SK-N-SH treated with all-trans-retinoic acid at 6 μM for 48 hours (cell line): ENCODE data around the gene SRBD1.

ENCODE experiments used
- ATAC-seq: fragments of 200-7000 bp; cut with Tn5 transposase; 3 replicates; pipeline ENCODE4 v1.9.1; 2020; ENCODE audit warnings: mild to moderate bottlenecking, moderate library complexity
- BACH2 ChIP-seq: fragments of 250-450 bp; sonication (Bioruptor Pico); IDR thresholded peaks from 2 replicates; pipeline ENCODE4 v1.9.0; 2021; ENCODE audit warnings: mild to moderate bottlenecking, borderline replicate concordance
- CSDC2 ChIP-seq: fragments of 250-450 bp; sonication (Bioruptor Pico); IDR thresholded peaks from 2 replicates; pipeline ENCODE4 v1.5.0; 2020; ENCODE audit warnings: mild to moderate bottlenecking, moderate library complexity
- GLIS3 ChIP-seq: fragments of 250-450 bp; sonication (Bioruptor Pico); IDR thresholded peaks from 2 replicates; pipeline ENCODE4 v1.5.0; 2020; ENCODE audit warnings: mild to moderate bottlenecking, moderate library complexity
- ISL1 ChIP-seq: fragments of 250-450 bp; sonication (Bioruptor Pico); IDR thresholded peaks from 2 replicates; pipeline ENCODE4 v2.1.2; 2022; ENCODE audit warnings: mild to moderate bottlenecking, moderate library complexity
- RARB ChIP-seq: fragments of 250-450 bp; sonication (Bioruptor Pico); IDR thresholded peaks from 2 replicates; pipeline ENCODE4 v1.8.0; 2021; ENCODE audit warnings: mild to moderate bottlenecking, moderate library complexity
- SNAI2 ChIP-seq: fragments of 250-450 bp; sonication (Bioruptor Pico); IDR thresholded peaks from 2 replicates; pipeline ENCODE4 v1.5.0; 2020; ENCODE audit warnings: mild to moderate bottlenecking, moderate library complexity
- TCF4 ChIP-seq: fragments of 250-450 bp; sonication (Bioruptor Pico); IDR thresholded peaks from 2 replicates; pipeline ENCODE4 v1.8.0; 2021; ENCODE audit warnings: mild to moderate bottlenecking, moderate library complexity, borderline replicate concordance
- ZFP3 ChIP-seq: fragments of 250-450 bp; sonication (Bioruptor Pico); IDR thresholded peaks from 2 replicates; pipeline ENCODE4 v1.5.0; 2020; ENCODE audit warnings: mild to moderate bottlenecking, moderate library complexity
- ZNF565 ChIP-seq: fragments of 450-650 bp; formaldehyde crosslinking; conservative IDR thresholded peaks from 2 replicates; pipeline ENCODE4 v1.5.0; 2020; ENCODE audit warnings: low read depth, mild to moderate bottlenecking, moderate library complexity
- ZNF70 ChIP-seq: fragments of 450-650 bp; formaldehyde crosslinking; IDR thresholded peaks from 2 replicates; pipeline ENCODE4 v1.5.0; 2020; ENCODE audit warnings: mild to moderate bottlenecking, moderate library complexity
- ZNF8 ChIP-seq: fragments of 450-650 bp; formaldehyde crosslinking; IDR thresholded peaks from 2 replicates; pipeline ENCODE4 v1.5.0; 2020; ENCODE audit warnings: mild to moderate bottlenecking, moderate library complexity
- TF ChIP-seq, protein P1 (sequence below): fragments of 250-450 bp; sonication (Bioruptor Pico); IDR thresholded peaks from 2 replicates; pipeline ENCODE4 v1.5.1; 2021; ENCODE audit warnings: mild to moderate bottlenecking, moderate library complexity
- TF ChIP-seq, protein P2 (sequence below): fragments of 250-450 bp; sonication (Bioruptor Pico); IDR thresholded peaks from 2 replicates; pipeline ENCODE4 v1.5.0; 2020; ENCODE audit warnings: mild to moderate bottlenecking, moderate library complexity
- TF ChIP-seq, protein P3 (sequence below): fragments of 250-450 bp; sonication (Bioruptor Pico); IDR thresholded peaks from 2 replicates; pipeline ENCODE4 v1.8.0; 2020; ENCODE audit warnings: mild to moderate bottlenecking, moderate library complexity, borderline replicate concordance
- TF ChIP-seq, protein P4 (sequence below): fragments of 250-450 bp; sonication (Bioruptor Pico); IDR thresholded peaks from 2 replicates; pipeline ENCODE4 v1.5.1; 2020; ENCODE audit warnings: low read depth, mild to moderate bottlenecking, moderate library complexity
- TF ChIP-seq, protein P5 (sequence below): fragments of 250-450 bp; sonication (Bioruptor Pico); IDR thresholded peaks from 2 replicates; pipeline ENCODE4 v1.8.0; 2021; ENCODE audit warnings: low read depth, mild to moderate bottlenecking, moderate library complexity, borderline replicate concordance

Gene SRBD1

DNA sequence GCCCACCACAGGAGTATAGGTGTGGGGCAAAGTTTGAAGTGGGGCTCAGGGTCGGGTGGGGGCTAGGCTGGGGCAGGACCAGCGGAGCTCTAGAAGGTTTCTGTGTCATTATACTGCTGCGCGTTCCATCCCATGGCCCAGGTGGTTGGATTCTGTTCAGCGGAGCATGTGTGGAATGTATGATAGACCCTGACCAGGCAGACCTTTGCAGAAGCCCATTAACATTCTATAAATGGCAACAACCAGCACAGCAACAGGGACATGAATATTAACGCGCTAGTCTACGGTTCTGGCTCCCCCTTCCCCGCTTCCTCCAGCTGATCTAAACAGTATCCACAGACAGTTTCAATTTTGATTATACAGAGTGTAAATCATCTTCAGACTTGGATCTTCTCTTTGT lies 36.3 kb upstream of the SRBD1 start:
- ATAC-seq: no peak
- TF ChIP-seq, protein P1, sequence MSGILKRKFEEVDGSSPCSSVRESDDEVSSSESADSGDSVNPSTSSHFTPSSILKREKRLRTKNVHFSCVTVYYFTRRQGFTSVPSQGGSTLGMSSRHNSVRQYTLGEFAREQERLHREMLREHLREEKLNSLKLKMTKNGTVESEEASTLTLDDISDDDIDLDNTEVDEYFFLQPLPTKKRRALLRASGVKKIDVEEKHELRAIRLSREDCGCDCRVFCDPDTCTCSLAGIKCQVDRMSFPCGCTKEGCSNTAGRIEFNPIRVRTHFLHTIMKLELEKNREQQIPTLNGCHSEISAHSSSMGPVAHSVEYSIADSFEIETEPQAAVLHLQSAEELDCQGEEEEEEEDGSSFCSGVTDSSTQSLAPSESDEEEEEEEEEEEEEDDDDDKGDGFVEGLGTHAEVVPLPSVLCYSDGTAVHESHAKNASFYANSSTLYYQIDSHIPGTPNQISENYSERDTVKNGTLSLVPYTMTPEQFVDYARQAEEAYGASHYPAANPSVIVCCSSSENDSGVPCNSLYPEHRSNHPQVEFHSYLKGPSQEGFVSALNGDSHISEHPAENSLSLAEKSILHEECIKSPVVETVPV (CRISPR knock-in tag): no peak
- TF ChIP-seq ZNF70 (no peak), TCF4 (CRISPR knock-in tag) (no peak), ZFP3 (CRISPR knock-in tag) (no peak), BACH2 (CRISPR knock-in tag) (no peak), ZNF565 (CRISPR knock-in tag) (no peak), SNAI2 (CRISPR knock-in tag) (no peak), RARB (CRISPR knock-in tag) (no peak)
- TF ChIP-seq, protein P2, sequence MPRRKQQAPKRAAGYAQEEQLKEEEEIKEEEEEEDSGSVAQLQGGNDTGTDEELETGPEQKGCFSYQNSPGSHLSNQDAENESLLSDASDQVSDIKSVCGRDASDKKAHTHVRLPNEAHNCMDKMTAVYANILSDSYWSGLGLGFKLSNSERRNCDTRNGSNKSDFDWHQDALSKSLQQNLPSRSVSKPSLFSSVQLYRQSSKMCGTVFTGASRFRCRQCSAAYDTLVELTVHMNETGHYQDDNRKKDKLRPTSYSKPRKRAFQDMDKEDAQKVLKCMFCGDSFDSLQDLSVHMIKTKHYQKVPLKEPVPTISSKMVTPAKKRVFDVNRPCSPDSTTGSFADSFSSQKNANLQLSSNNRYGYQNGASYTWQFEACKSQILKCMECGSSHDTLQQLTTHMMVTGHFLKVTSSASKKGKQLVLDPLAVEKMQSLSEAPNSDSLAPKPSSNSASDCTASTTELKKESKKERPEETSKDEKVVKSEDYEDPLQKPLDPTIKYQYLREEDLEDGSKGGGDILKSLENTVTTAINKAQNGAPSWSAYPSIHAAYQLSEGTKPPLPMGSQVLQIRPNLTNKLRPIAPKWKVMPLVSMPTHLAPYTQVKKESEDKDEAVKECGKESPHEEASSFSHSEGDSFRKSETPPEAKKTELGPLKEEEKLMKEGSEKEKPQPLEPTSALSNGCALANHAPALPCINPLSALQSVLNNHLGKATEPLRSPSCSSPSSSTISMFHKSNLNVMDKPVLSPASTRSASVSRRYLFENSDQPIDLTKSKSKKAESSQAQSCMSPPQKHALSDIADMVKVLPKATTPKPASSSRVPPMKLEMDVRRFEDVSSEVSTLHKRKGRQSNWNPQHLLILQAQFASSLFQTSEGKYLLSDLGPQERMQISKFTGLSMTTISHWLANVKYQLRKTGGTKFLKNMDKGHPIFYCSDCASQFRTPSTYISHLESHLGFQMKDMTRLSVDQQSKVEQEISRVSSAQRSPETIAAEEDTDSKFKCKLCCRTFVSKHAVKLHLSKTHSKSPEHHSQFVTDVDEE: no peak
- TF ChIP-seq, protein P3, sequence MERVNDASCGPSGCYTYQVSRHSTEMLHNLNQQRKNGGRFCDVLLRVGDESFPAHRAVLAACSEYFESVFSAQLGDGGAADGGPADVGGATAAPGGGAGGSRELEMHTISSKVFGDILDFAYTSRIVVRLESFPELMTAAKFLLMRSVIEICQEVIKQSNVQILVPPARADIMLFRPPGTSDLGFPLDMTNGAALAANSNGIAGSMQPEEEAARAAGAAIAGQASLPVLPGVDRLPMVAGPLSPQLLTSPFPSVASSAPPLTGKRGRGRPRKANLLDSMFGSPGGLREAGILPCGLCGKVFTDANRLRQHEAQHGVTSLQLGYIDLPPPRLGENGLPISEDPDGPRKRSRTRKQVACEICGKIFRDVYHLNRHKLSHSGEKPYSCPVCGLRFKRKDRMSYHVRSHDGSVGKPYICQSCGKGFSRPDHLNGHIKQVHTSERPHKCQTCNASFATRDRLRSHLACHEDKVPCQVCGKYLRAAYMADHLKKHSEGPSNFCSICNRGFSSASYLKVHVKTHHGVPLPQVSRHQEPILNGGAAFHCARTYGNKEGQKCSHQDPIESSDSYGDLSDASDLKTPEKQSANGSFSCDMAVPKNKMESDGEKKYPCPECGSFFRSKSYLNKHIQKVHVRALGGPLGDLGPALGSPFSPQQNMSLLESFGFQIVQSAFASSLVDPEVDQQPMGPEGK (CRISPR knock-in tag): no peak

DNA sequence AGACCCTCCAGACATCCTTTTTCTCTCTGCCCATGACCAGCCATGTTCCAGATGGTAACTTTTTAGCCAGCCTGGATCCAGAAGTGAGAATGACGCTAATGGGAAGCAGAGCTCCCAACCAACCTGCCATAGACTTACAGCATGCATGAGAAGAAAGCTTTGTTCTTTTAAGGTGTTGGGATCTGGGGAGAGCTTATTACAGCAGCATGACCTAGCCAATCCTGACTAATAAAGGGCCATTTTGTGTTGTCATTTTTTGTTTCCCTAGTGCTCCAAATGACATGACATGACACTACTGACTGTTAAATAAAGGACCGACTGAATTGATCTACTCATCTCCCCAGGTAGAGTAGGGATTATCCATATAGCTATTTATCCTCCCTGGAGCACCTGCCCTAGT lies 35.2 kb upstream of the SRBD1 start:
- TF ChIP-seq CSDC2 (CRISPR knock-in tag): no peak
- TF ChIP-seq, protein P4, sequence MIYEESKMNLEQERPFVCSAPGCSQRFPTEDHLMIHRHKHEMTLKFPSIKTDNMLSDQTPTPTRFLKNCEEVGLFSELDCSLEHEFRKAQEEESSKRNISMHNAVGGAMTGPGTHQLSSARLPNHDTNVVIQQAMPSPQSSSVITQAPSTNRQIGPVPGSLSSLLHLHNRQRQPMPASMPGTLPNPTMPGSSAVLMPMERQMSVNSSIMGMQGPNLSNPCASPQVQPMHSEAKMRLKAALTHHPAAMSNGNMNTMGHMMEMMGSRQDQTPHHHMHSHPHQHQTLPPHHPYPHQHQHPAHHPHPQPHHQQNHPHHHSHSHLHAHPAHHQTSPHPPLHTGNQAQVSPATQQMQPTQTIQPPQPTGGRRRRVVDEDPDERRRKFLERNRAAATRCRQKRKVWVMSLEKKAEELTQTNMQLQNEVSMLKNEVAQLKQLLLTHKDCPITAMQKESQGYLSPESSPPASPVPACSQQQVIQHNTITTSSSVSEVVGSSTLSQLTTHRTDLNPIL (CRISPR knock-in tag): no peak
- TF ChIP-seq, protein P2: no peak
- no peak for TF ChIP-seq TCF4 (CRISPR knock-in tag)
- no peak for TF ChIP-seq ZNF565 (CRISPR knock-in tag)
- no peak for TF ChIP-seq ISL1 (CRISPR knock-in tag)
- TF ChIP-seq ZNF8 (CRISPR knock-in tag): no peak
- no peak for ATAC-seq

DNA sequence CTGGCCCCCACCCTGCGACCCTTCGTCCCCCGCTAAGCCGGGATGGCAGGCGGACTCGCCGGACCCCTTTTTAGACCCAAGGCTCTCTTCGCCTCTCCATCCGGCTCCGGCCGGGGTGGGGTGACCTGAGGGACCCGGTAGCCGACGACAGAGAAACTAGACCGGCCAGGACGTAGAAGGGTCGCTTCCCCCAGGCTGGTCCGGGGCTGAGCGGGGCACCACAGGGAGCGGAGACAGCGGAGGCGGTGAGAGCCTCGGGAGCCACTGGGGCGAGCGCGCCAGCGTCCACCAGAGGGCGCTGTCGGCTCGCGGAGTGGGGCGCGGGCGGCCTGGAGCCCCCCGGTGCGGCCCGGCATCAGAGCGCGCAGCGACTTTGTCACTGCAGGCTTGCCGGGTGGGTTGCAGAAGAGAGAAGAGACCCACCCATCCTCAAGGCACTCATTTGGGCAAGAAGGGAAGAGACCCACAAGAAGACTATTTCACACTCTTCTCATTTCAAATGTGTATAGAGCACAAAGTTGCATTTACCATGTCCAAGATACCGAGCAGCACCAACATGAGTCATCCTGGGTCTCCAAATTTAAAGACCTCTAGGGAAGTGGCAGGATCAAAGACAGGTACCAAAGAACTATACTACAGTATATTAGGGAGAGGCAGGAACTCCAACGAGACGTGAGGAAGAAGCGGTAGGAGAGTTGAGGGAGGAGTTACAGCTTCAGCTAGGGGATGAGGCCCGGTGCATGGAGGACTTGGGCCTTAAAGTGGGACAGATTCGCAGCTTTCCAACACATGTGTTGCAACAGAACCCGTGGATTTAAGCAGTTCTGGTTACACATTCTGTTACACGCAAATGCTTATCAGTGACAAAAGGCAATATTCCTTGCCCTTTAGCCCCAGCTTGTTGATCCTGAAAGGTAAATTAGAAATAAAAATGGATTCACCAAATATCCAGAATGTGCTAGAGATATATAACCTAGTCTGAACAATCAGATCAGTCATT lies 32.8 kb upstream of the SRBD1 start:
- peak; percentile 100 for ATAC-seq
- TF ChIP-seq, protein P5, sequence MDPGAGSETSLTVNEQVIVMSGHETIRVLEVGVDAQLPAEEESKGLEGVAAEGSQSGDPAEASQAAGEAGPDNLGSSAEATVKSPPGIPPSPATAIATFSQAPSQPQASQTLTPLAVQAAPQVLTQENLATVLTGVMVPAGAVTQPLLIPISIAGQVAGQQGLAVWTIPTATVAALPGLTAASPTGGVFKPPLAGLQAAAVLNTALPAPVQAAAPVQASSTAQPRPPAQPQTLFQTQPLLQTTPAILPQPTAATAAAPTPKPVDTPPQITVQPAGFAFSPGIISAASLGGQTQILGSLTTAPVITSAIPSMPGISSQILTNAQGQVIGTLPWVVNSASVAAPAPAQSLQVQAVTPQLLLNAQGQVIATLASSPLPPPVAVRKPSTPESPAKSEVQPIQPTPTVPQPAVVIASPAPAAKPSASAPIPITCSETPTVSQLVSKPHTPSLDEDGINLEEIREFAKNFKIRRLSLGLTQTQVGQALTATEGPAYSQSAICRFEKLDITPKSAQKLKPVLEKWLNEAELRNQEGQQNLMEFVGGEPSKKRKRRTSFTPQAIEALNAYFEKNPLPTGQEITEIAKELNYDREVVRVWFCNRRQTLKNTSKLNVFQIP (CRISPR knock-in tag): no peak
- peak; percentile 33; the same call in 1 of the 2 replicates for TF ChIP-seq GLIS3 (CRISPR knock-in tag)
- TF ChIP-seq, protein P2: 0 out of 2 replicates have a peak, but pooled peaks have one; percentile 25
- TF ChIP-seq ZFP3 (CRISPR knock-in tag): peak; percentile 42; the same call in 1 of the 2 replicates
